ENCODE data around the gene PUM2.
"Not testable (repeated sequence)": the region's sequence is repeated elsewhere in the genome, so short reads cannot be mapped to it uniquely, and the experiment has no call there.

The PUM2 gene, protein sequence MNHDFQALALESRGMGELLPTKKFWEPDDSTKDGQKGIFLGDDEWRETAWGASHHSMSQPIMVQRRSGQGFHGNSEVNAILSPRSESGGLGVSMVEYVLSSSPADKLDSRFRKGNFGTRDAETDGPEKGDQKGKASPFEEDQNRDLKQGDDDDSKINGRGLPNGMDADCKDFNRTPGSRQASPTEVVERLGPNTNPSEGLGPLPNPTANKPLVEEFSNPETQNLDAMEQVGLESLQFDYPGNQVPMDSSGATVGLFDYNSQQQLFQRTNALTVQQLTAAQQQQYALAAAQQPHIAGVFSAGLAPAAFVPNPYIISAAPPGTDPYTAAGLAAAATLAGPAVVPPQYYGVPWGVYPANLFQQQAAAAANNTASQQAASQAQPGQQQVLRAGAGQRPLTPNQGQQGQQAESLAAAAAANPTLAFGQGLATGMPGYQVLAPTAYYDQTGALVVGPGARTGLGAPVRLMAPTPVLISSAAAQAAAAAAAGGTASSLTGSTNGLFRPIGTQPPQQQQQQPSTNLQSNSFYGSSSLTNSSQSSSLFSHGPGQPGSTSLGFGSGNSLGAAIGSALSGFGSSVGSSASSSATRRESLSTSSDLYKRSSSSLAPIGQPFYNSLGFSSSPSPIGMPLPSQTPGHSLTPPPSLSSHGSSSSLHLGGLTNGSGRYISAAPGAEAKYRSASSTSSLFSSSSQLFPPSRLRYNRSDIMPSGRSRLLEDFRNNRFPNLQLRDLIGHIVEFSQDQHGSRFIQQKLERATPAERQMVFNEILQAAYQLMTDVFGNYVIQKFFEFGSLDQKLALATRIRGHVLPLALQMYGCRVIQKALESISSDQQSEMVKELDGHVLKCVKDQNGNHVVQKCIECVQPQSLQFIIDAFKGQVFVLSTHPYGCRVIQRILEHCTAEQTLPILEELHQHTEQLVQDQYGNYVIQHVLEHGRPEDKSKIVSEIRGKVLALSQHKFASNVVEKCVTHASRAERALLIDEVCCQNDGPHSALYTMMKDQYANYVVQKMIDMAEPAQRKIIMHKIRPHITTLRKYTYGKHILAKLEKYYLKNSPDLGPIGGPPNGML

GRCh38 chr2:20350753-20351554 is at the start of gene PUM2:
TSS of gene PUM2 (minus strand) at chr2:20350844. CDS start at chr2:20327360, 23,484 bp downstream.
- peak; percentile 91 for DNase-seq

- DNase-seq: no peak
Observed at GRCh38 chr2:20400306-20400705, 49.7 kb upstream of the PUM2 start.

DNA sequence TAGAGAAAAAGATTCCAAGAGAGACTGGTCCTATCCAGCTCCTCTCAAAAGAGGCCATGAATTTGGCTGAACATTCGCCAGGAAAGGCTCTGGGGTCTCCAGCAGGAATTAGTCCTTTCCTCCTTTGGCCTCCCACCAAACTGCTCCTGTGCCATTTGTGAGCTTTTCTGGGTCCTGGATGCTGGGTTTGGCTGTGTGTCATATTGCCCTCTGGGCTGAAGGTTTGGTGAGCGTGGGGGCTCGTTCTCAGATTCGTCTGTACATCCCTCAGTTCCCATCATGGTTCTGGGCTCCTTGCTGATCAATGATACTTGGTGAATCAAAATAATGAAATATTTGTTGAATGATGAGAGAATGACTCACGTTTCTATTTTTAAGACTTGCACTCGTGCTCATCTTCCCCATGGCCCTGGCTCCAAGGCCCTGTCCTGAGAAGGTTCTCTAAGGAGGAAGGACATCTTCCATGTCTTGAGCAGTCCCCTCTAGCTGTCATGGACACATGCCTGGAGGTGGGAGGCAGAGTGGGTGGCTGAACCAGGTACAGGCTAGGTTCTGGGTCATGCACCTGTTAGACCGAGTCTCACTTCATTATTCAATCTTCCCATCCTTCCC is 48.4 kb upstream of the PUM2 start:
- DNase-seq: no peak

DNA sequence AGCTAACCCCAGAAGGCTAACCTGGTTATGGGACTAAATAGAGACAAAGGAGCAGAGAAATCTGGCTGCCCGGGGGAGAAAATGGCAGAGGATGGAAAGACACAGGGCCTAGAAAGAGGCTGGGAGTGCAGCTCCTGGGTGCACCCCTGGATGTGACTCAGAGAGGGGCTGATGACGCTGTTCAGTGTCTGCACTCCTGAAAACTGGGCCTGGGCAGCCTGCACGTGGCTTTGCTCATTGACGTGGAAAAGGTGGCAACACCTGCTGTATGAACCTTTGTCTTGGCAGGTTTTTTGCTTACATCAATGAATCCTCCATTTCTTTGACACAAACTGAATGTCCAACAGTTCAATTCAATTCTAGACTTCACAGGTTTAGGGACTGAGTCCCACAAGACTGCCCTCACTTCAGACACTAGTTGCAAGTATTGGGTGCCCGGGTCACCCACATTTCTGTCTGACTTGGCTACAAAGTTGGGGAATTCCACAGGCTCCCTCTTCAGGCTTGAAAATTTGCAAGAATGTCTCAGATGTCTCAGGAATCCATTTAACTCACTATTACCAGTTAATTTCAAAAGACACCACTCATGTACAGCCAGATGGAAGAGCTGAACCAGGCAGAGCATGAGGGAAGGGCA is 47.3 kb upstream of the PUM2 start:
- no peak for DNase-seq

GRCh38 chr2:20396356-20397000 is 45.8 kb upstream of the PUM2 start:
- no peak for DNase-seq

DNA sequence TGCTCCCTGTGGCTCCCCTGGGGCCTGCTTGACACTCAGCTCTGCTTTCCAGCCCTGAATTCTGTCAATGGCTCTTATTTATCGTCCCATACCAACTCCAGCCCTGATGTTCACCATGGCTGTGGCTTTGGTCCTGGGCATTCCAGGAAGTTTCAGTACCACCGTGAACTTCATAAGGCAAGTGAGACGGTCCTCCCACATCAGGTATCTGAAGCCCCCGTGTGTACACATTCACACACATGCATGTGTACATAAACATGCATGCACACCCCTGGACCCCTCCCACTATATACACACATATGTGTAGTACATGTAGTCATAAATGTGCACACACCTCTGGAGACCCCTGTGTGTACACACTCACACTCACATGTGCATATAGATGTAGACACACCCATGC is 43.3 kb upstream of the PUM2 start:
- no peak for DNase-seq

GRCh38 chr2:20391951-20392699 is 41.5 kb upstream of the PUM2 start:
- DNase-seq: no peak

- no peak for DNase-seq
Observed at GRCh38 chr2:20390524-20391123, 40.0 kb upstream of the PUM2 start.

GRCh38 chr2:20384953-20385352 is 34.3 kb upstream of the PUM2 start:
- DNase-seq: no peak

DNA sequence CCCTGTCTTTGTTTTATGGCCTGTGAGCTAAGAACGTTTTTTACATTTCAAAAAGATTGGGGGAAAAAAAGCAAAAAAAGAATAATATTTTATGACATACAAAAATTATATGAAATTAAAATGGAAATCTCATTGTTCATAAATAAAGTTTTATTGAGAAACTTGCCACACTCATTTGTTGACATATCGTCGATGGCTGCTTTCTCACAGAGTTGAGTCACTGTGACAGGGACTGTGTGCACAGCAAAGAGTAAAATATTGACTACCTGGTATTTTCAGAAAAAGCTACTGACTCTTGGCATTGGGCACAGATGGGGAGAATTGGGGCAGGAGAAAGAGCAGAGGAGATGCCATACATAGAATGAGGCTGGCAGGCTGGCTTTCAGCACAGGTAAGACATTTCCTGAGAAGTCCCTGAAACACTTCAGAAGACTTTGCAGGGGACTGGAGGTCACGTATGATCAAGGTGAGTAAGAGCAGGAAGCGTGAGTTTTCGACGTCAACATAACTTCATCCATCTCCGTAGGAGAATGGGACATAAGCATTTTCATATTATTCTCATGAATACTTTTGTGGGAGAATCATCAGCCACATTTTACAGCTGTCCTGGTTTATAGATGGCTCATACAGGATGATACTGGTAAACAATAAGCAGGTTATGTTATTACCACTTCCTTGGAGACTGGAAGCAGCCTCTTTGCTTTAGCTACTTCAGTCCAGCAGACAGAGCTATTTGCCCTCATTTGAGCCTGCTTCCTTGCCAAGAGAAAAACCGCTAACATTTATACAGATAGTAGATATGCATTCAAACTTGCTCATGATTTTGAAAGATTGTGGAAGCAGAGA is 32.5 kb upstream of the PUM2 start:
- no peak for DNase-seq

GRCh38 chr2:20381457-20381856 is 30.8 kb upstream of the PUM2 start:
- peak; percentile 87 for DNase-seq

DNA sequence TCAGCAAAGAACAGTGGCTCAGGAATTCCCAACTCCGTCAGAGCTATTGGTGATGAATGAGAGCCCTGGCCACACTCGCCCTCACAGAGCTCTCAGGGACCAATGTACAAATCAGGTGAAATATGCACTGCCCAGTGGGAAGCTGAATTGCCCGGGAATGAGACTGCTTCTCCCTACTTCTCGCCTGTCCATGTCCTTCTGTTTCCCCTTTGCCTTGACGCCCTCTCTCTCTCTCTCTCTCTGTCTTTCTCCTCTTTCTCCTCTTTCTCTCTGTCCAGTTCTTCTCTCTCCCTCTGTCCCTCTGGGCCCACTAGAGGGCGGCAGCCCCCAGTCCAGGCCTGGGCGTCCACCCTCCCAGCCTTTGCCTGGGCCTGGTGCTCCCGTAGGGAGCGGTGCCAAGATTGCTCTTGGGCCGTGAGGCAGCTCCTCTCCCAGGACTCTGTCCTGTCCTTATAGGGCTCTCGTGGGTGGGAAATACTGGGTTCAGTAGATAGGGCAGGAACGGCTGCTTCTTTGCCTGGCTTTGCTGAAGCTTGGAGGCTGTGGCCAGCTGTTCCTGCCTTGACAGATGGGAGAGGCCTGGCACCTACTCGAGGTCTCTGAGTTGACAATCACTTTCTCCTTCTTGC is 28.4 kb upstream of the PUM2 start:
- peak; percentile 83 for DNase-seq

GRCh38 chr2:20378341-20378740 is 27.7 kb upstream of the PUM2 start:
- no peak for DNase-seq

- DNase-seq: no peak
Observed at GRCh38 chr2:20377741-20378140, 27.1 kb upstream of the PUM2 start.

DNA sequence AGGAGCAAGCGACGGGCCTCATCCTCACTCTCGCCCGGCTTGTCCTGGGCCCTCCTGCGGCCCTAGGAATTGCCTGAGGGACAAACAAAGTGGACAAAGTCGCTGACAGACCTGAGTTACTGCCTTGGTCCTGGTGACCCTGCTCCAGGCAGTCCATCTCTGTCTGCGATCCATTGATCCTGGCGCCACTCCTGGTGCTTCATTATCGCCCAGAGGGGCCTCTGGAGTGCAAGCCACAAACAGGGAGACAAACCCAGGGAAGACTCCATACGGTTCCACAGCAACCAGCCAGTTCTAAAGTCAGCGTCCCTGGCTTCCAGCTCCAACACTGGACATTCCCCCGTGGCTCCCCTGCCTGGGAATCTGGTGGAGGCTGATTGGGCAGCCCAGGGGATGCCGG is 24.3 kb upstream of the PUM2 start:
- DNase-seq: not testable (repeated sequence)

- DNase-seq: no peak
Observed at GRCh38 chr2:20372896-20373640, 22.4 kb upstream of the PUM2 start.

DNA sequence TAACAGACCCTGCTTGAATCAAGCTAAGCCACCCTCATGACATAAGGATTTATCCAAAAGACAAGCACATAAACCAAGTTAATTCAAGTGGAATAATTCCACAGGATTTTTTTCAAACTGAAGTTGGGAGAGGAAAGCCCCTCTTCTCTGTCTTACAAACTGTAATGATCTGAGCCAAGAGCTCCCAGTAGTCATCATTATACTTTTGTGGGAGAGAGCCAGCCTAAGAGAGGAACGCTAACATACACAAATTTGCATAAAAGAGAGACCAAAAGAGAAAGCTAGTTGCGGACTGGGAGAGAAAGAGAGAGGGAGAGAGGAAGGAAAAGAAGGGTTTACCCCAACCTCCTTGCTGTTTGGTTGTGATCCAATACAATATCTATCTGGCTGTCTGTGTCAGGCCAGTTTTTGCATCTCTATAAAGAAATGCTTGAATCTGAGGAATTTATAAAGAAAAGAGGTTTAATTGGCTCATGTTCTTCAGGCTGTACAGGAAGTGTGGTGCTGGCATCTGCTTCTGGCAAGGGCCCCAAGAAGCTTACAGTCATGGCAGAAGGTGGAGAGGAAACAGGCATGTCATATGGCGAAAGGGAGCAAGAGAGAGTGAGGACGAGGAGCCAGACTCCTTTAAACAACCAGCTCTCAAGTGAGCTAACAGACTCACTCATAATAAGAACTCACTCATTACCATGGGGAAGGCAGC is 20.8 kb upstream of the PUM2 start:
- no peak for DNase-seq

All from midbrain (tissue), 1 donor.